ENCODE data around the gene LAT. TPM values are rescaled to one million over a fixed set of nuclear protein-coding genes. Genes with fewer than 3 reads are reported as not detected.
A peak's percentile ranks its signal among the peaks of the same experiment; 100 is the strongest.

Gene LAT
- total and polyA plus RNA-seq, 2 experiments from 2014 or later: 2.4 to 2.9 TPM

- H2AFZ ChIP-seq: peak within 1 kb of the TSS; percentile 95
- H3K4me1 ChIP-seq (ENCODE audit: insufficient read depth): no peaks in the 10 kb centered on the region
- no peaks in the 10 kb centered on the region for H3K9me3 ChIP-seq (ENCODE audit: low read depth)
- H3F3A ChIP-seq (ENCODE audit: insufficient read depth): no peaks in the 10 kb centered on the region
- in situ Hi-C loops (cut with MboI): no loop called here
- H3K9me2 ChIP-seq (ENCODE audit: insufficient read depth): no peaks in the 10 kb centered on the region
- H3K9ac ChIP-seq: peak within 1 kb of the TSS; percentile 85
- H3K79me2 ChIP-seq (ENCODE audit: insufficient read depth): peaks cover 36% of the 10 kb centered on the region
- peak within 1 kb of the TSS; percentile 23; the same call in 1 of the 2 replicates for H3K27ac ChIP-seq
- peak; percentile 100 for DNase-seq
- H3K4me3 ChIP-seq: peak within 1 kb of the TSS; percentile 87
- TF ChIP-seq EZH2phosphoT487 (IDR thresholded peaks at IDR 0.05; ENCODE audit: insufficient read depth, low read depth) (no peak), EZH2 (IDR thresholded peaks at IDR 0.05; ENCODE audit: insufficient read depth, poor library complexity, severe bottlenecking) (no peak)
- H3K27me3 ChIP-seq (replicated peaks; ENCODE audit: insufficient read depth): no peaks in the 10 kb centered on the region
- no peaks in the 10 kb centered on the region for H4K20me1 ChIP-seq (ENCODE audit: insufficient read depth)
- H3K4me2 ChIP-seq (ENCODE audit: unreplicated experiment): peak within 1 kb of the TSS; percentile 98
- 2% methylated on average over 23 to 71 of the region's 79 CpGs for WGBS, 2 experiments (ENCODE audit: low coverage in 1 of 2, low lambda C conversion rate in 2 of 2, missing lambda C conversion rate in 2 of 2)
- peaks cover 6% of the 10 kb centered on the region; the same call in 1 of the 2 replicates for H3K36me3 ChIP-seq (ENCODE audit: low read depth)
These were observed 34.0 kb upstream of the LAT start, which contains the start of gene NFATC2IP for GRCh38 chr16:28950648-28951409. Gene NFATC2IP, plus strand, starts transcription at chr16:28950937. Its CDS starts 75 bp downstream, at chr16:28951012.

GRCh38 chr16:28951410-28951943 lies 33.4 kb upstream of the LAT start:
- in situ Hi-C loops (cut with MboI): no loop called here
- Histone ChIP-seq H3K4me1 (ENCODE audit: insufficient read depth) (no peaks in the 10 kb centered on the region), H3K4me3 (peak overlapping the region; percentile 87), H3K9me3 (ENCODE audit: low read depth) (no peaks in the 10 kb centered on the region), H3K27me3 (replicated peaks; ENCODE audit: insufficient read depth) (no peaks in the 10 kb centered on the region), H3F3A (ENCODE audit: insufficient read depth) (no peaks in the 10 kb centered on the region), H3K9ac (peak overlapping the region; percentile 85), H2AFZ (peak overlapping the region; percentile 79), H3K9me2 (ENCODE audit: insufficient read depth) (no peaks in the 10 kb centered on the region), H4K20me1 (ENCODE audit: insufficient read depth) (no peaks in the 10 kb centered on the region), H3K27ac (0 out of 2 replicates have a peak overlapping the region, but pooled peaks have one; percentile 4), H3K79me2 (ENCODE audit: insufficient read depth) (peaks cover 36% of the 10 kb centered on the region), H3K36me3 (ENCODE audit: low read depth) (peaks cover 6% of the 10 kb centered on the region; the same call in 1 of the 2 replicates), H3K4me2 (ENCODE audit: unreplicated experiment) (peak overlapping the region; percentile 98)
- WGBS, 2 experiments (ENCODE audit: low coverage in 1 of 2, low lambda C conversion rate in 2 of 2, missing lambda C conversion rate in 2 of 2): 0 to 1% methylated on average over 11 to 17 of the region's 17 CpGs
- no peak for TF ChIP-seq EZH2 (IDR thresholded peaks at IDR 0.05; ENCODE audit: insufficient read depth, poor library complexity, severe bottlenecking)
- TF ChIP-seq EZH2phosphoT487 (IDR thresholded peaks at IDR 0.05; ENCODE audit: insufficient read depth, low read depth): no peak
- DNase-seq: peak; percentile 53

GRCh38 chr16:28958216-28958615 lies 26.6 kb upstream of the LAT start:
- Histone ChIP-seq H3K9me2 (ENCODE audit: insufficient read depth) (no peaks in the 10 kb centered on the region), H3K79me2 (ENCODE audit: insufficient read depth) (peaks cover 13% of the 10 kb centered on the region; the same call in 1 of the 2 replicates), H3K9ac (no peak overlapping the region), H3K4me2 (ENCODE audit: unreplicated experiment) (no peak overlapping the region), H3K36me3 (ENCODE audit: low read depth) (peaks cover 2% of the 10 kb centered on the region), H3K27me3 (replicated peaks; ENCODE audit: insufficient read depth) (no peaks in the 10 kb centered on the region), H3K4me3 (no peak overlapping the region), H3F3A (ENCODE audit: insufficient read depth) (no peaks in the 10 kb centered on the region), H4K20me1 (ENCODE audit: insufficient read depth) (no peaks in the 10 kb centered on the region), H2AFZ (no peak overlapping the region), H3K9me3 (ENCODE audit: low read depth) (no peaks in the 10 kb centered on the region), H3K27ac (no peak overlapping the region), H3K4me1 (ENCODE audit: insufficient read depth) (no peaks in the 10 kb centered on the region)
- TF ChIP-seq EZH2 (IDR thresholded peaks at IDR 0.05; ENCODE audit: insufficient read depth, poor library complexity, severe bottlenecking) (no peak), EZH2phosphoT487 (IDR thresholded peaks at IDR 0.05; ENCODE audit: insufficient read depth, low read depth) (no peak)
- DNase-seq: no peak
- in situ Hi-C loops (cut with MboI): no loop called here
- WGBS, 2 experiments (ENCODE audit: low coverage in 1 of 2, low lambda C conversion rate in 2 of 2, missing lambda C conversion rate in 2 of 2): 93 to 99% methylated on average over 9 of the region's 9 CpGs

GRCh38 chr16:28958836-28959235 lies 26.0 kb upstream of the LAT start:
- no peaks in the 10 kb centered on the region for H3K9me3 ChIP-seq (ENCODE audit: low read depth)
- no peak overlapping the region for H3K9ac ChIP-seq
- H3K4me3 ChIP-seq: no peak overlapping the region
- in situ Hi-C loops (cut with MboI): no loop called here
- H3K27me3 ChIP-seq (replicated peaks; ENCODE audit: insufficient read depth): no peaks in the 10 kb centered on the region
- TF ChIP-seq EZH2phosphoT487 (IDR thresholded peaks at IDR 0.05; ENCODE audit: insufficient read depth, low read depth) (no peak), EZH2 (IDR thresholded peaks at IDR 0.05; ENCODE audit: insufficient read depth, poor library complexity, severe bottlenecking) (no peak)
- H3K36me3 ChIP-seq (ENCODE audit: low read depth): no peaks in the 10 kb centered on the region; the same call in 1 of the 2 replicates
- no peak for DNase-seq
- peaks cover 7% of the 10 kb centered on the region; the same call in 1 of the 2 replicates for H3K79me2 ChIP-seq (ENCODE audit: insufficient read depth)
- H4K20me1 ChIP-seq (ENCODE audit: insufficient read depth): no peaks in the 10 kb centered on the region
- no peaks in the 10 kb centered on the region for H3K4me1 ChIP-seq (ENCODE audit: insufficient read depth)
- H3K9me2 ChIP-seq (ENCODE audit: insufficient read depth): no peaks in the 10 kb centered on the region
- no peak overlapping the region for H2AFZ ChIP-seq
- no peaks in the 10 kb centered on the region for H3F3A ChIP-seq (ENCODE audit: insufficient read depth)
- no peak overlapping the region for H3K4me2 ChIP-seq (ENCODE audit: unreplicated experiment)
- H3K27ac ChIP-seq: no peak overlapping the region
- 87 to 90% methylated on average over 6 of the region's 6 CpGs for WGBS, 2 experiments (ENCODE audit: low coverage in 1 of 2, low lambda C conversion rate in 2 of 2, missing lambda C conversion rate in 2 of 2)
